22Rv1 (cell line): ENCODE measurements around the gene TWIST2.

ENCODE experiments used
- ZFX ChIP-seq: fragments of 450-650 bp; IDR thresholded peaks from 2 replicates; pipeline ENCODE4 v1.6.1; 2017; ENCODE audit warnings: antibody characterized with exemption, borderline replicate concordance
- TF ChIP-seq, protein P1 (sequence below): fragments of 450-650 bp; IDR thresholded peaks from 2 replicates; pipeline ENCODE4 v1.5.1; 2017; ENCODE audit warnings: mild to moderate bottlenecking

DNA sequence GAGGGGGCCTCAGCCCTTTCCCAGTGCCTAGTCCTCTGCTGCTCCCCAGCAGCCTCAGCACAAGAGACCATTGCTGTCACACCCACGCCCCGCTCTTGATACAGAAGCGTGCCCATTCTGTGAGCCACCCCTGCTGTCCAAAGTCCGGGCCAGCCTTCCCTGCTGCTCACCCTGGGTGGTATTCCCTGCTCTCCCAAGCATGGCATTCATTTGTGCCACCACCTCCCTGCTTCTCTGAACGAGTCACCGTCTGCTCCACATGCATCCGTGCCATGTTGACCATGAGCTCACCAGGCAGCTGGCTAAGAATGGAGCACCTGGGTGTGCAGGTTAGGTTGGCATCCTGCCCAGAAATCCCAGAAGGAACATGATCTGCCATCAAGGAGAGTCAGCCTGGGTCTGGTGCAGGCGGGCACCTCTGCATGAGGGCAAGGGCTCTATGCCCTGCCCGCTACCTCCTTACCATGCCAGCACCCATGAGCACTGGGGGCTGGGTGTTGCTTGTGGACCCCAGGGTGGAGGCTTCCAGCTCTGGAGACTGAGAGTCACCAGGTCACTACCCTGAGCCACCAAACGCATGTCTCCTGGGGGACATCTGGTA lies 63.0 kb downstream of the TWIST2 start:
- TF ChIP-seq, protein P1, sequence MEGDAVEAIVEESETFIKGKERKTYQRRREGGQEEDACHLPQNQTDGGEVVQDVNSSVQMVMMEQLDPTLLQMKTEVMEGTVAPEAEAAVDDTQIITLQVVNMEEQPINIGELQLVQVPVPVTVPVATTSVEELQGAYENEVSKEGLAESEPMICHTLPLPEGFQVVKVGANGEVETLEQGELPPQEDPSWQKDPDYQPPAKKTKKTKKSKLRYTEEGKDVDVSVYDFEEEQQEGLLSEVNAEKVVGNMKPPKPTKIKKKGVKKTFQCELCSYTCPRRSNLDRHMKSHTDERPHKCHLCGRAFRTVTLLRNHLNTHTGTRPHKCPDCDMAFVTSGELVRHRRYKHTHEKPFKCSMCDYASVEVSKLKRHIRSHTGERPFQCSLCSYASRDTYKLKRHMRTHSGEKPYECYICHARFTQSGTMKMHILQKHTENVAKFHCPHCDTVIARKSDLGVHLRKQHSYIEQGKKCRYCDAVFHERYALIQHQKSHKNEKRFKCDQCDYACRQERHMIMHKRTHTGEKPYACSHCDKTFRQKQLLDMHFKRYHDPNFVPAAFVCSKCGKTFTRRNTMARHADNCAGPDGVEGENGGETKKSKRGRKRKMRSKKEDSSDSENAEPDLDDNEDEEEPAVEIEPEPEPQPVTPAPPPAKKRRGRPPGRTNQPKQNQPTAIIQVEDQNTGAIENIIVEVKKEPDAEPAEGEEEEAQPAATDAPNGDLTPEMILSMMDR = no peak
- TF ChIP-seq ZFX = no peak
